ENCODE data around the gene ALX1.

DNA sequence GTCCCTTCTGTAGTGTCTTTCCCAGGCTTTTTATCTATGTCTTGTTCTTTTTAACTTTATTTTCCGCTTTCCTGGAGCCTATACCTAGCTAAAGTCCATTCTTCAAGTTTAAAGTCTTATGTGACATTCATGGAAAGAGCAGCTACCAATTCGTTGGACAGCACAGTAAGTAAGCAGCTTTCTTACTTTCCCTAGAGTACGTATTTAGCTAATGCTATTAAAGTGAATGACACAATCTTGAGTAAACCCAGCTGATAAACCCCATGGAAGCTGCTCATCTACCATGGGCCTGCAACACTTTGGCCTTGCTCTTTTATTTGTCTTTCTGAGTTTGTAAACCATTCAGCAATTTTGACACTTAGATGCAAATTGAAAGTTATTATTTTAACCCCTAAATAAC is 30.0 kb downstream of the ALX1 start:
- TF ChIP-seq, protein P1, sequence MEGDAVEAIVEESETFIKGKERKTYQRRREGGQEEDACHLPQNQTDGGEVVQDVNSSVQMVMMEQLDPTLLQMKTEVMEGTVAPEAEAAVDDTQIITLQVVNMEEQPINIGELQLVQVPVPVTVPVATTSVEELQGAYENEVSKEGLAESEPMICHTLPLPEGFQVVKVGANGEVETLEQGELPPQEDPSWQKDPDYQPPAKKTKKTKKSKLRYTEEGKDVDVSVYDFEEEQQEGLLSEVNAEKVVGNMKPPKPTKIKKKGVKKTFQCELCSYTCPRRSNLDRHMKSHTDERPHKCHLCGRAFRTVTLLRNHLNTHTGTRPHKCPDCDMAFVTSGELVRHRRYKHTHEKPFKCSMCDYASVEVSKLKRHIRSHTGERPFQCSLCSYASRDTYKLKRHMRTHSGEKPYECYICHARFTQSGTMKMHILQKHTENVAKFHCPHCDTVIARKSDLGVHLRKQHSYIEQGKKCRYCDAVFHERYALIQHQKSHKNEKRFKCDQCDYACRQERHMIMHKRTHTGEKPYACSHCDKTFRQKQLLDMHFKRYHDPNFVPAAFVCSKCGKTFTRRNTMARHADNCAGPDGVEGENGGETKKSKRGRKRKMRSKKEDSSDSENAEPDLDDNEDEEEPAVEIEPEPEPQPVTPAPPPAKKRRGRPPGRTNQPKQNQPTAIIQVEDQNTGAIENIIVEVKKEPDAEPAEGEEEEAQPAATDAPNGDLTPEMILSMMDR (IDR thresholded peaks at IDR 0.05; ENCODE audit: low read depth, low read length): no peak
- TF ChIP-seq EZH2phosphoT487 (IDR thresholded peaks at IDR 0.05; ENCODE audit: low read depth): no peak

All from OCI-LY3 (cell line).